SK-N-SH treated with all-trans-retinoic acid at 6 μM for 48 hours (cell line): ENCODE measurements around the gene SLC12A5.

ENCODE experiments used
- ATAC-seq: fragments of 200-7000 bp; cut with Tn5 transposase; 3 replicates; pipeline ENCODE4 v1.9.1; 2020; ENCODE audit warnings: mild to moderate bottlenecking, moderate library complexity
- ARNTL ChIP-seq: fragments of 450-650 bp; formaldehyde crosslinking; IDR thresholded peaks from 2 replicates; pipeline ENCODE4 v1.5.0; 2020; ENCODE audit warnings: low read depth, mild to moderate bottlenecking, moderate library complexity, borderline replicate concordance
- CREB5 ChIP-seq: fragments of 250-450 bp; sonication (Bioruptor Pico); IDR thresholded peaks from 2 replicates; pipeline ENCODE4 v1.5.1; 2020; ENCODE audit warnings: low read depth, mild to moderate bottlenecking, moderate library complexity
- CSDC2 ChIP-seq: fragments of 250-450 bp; sonication (Bioruptor Pico); IDR thresholded peaks from 2 replicates; pipeline ENCODE4 v1.5.0; 2020; ENCODE audit warnings: mild to moderate bottlenecking, moderate library complexity
- GLIS3 ChIP-seq: fragments of 250-450 bp; sonication (Bioruptor Pico); IDR thresholded peaks from 2 replicates; pipeline ENCODE4 v1.5.0; 2020; ENCODE audit warnings: mild to moderate bottlenecking, moderate library complexity
- ISL1 ChIP-seq: fragments of 250-450 bp; sonication (Bioruptor Pico); IDR thresholded peaks from 2 replicates; pipeline ENCODE4 v2.1.2; 2022; ENCODE audit warnings: mild to moderate bottlenecking, moderate library complexity
- PPARA ChIP-seq: fragments of 250-450 bp; sonication (Bioruptor Pico); IDR thresholded peaks from 2 replicates; pipeline ENCODE4 v1.5.0; 2020; ENCODE audit warnings: mild to moderate bottlenecking, borderline replicate concordance
- RARB ChIP-seq: fragments of 250-450 bp; sonication (Bioruptor Pico); IDR thresholded peaks from 2 replicates; pipeline ENCODE4 v1.8.0; 2021; ENCODE audit warnings: mild to moderate bottlenecking, moderate library complexity
- SNAI2 ChIP-seq: fragments of 250-450 bp; sonication (Bioruptor Pico); IDR thresholded peaks from 2 replicates; pipeline ENCODE4 v1.5.0; 2020; ENCODE audit warnings: mild to moderate bottlenecking, moderate library complexity
- TOX ChIP-seq: fragments of 250-450 bp; sonication (Bioruptor Pico); IDR thresholded peaks from 2 replicates; pipeline ENCODE4 v1.8.0; 2021; ENCODE audit warnings: mild to moderate bottlenecking, moderate library complexity, borderline replicate concordance
- ZC3H10 ChIP-seq: fragments of 250-450 bp; sonication (Bioruptor Pico); IDR thresholded peaks from 2 replicates; pipeline ENCODE4 v1.5.1; 2021; ENCODE audit warnings: mild to moderate bottlenecking, moderate library complexity
- ZFP30 ChIP-seq: fragments of 450-650 bp; formaldehyde crosslinking; IDR thresholded peaks from 2 replicates; pipeline ENCODE4 v1.5.0; 2022; ENCODE audit warnings: mild to moderate bottlenecking, moderate library complexity

SLC12A5 gene

GRCh38 chr20:46108976-46109375 is 80.0 kb downstream of the SLC12A5 start:
- TF ChIP-seq TOX (CRISPR knock-in tag) (no peak), SNAI2 (CRISPR knock-in tag) (no peak), ZC3H10 (no peak), RARB (CRISPR knock-in tag) (no peak), CSDC2 (CRISPR knock-in tag) (no peak), ZFP30 (CRISPR knock-in tag) (no peak), PPARA (CRISPR knock-in tag) (no peak), CREB5 (CRISPR knock-in tag) (no peak), ARNTL (CRISPR knock-in tag) (no peak), GLIS3 (no peak), ISL1 (CRISPR knock-in tag) (no peak)
- ATAC-seq, result no peak
